ENCODE data around the gene NOSIP. TPM values are rescaled to one million over a fixed set of nuclear protein-coding genes. Genes with fewer than 3 reads are reported as not detected.

NOSIP gene
- total RNA-seq, 2 donors from 2014 or later = 101 to 103 TPM

DNA sequence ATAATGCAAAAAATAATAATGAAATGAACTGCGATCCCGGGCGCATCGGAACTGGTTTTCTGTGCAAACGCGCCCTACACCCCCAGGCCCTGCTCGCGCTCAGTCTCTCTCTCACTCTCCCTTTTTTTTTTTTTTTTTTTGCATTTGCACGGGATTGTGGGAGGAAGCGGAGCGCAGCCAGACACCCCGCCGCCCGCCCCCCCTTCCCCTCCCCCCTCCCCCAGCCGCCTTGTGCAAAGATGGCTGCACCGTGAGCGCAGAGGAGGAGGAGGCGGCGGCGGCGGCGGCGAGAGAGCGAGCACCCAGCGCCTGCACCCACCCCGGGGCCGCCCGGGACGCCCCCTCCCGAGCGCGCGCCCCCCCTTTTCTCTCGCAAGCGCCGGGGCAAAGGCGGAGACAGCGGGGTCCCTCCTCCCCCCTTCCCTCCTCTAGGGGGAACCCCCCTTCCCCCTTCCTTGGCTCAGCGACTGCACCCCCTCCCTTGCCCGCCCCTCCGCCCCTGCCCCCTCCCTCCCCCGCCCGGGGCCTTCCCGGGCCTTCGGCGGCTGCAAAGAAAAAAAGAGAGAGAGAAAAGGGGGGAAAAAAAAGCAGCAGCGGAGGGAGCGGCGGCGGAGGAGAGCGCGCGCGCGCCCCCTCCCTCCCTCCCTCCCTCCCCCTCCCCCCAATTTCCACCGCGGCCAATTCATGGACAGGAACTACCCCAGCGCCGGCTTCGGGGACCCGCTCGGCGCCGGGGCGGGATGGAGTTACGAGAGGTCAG, 10.8 kb upstream of the NOSIP start, which contains the start of gene PRR12:
Gene PRR12, plus strand, starts transcription at position 212 of the 760 bp plus-strand sequence. Its CDS starts 473 bp downstream, at position 685.
- Mint-ChIP-seq H3K27ac (peak within 1 kb of the TSS; percentile 86), H3K27me3 (no peaks in the 10 kb centered on the region), H3K4me1 (peaks cover 31% of the 10 kb centered on the region), H3K36me3 (ENCODE audit: low read depth) (peaks cover 27% of the 10 kb centered on the region), H3K9me3 (no peaks in the 10 kb centered on the region), H3K4me3 (peak within 1 kb of the TSS; percentile 94)
- peak; percentile 10 for ATAC-seq (replicated peaks)

DNA sequence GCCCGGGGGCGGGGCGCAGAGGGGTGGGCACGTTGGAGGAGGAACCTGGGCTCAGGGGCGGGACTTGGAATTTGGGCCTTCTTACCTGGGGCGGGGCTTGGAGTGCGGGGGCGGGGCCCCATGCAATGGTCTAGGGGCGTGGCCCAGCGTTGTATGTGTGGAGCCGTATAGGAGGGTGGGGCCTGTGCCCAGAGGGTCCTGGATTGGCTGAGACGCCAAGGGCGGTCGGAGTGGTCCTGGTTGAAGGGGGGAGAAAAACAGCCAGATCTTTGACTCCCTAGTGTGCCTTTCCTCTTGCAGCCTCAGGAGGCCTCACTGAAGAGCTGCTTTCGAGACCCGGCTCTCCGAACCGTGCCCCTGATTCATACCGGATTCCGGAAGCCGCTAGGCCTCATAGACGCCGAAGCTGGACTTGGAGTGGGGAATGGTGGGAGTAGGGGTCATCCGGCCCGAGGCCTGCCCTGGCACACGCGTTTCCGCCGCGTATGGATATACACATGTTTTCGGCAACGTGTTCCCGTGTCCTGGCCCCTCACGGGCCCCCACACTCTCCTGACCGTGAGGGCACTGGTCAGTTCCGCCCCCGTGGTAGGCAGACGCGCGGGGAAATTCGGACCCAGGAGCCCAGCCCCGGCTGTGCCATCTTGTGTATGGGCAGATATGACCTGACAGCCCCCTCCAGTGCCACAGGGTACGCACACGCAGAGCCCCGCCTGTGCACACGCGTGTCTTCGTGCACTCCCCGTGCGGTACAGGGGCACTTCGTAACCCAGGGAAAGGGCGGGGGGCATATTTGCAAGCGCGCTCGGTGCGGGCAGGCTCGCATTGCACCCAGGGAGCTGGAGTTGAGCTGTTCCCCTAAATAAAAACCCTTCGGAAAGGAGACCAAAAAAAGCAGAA, 10.0 kb upstream of the NOSIP start:
- ATAC-seq (replicated peaks) = peak; percentile 76
- Mint-ChIP-seq H3K4me1 (peaks cover 31% of the 10 kb centered on the region), H3K36me3 (ENCODE audit: low read depth) (peaks cover 27% of the 10 kb centered on the region), H3K27ac (peak overlapping the region; percentile 86), H3K27me3 (no peaks in the 10 kb centered on the region), H3K9me3 (no peaks in the 10 kb centered on the region), H3K4me3 (peak overlapping the region; percentile 94)

DNA sequence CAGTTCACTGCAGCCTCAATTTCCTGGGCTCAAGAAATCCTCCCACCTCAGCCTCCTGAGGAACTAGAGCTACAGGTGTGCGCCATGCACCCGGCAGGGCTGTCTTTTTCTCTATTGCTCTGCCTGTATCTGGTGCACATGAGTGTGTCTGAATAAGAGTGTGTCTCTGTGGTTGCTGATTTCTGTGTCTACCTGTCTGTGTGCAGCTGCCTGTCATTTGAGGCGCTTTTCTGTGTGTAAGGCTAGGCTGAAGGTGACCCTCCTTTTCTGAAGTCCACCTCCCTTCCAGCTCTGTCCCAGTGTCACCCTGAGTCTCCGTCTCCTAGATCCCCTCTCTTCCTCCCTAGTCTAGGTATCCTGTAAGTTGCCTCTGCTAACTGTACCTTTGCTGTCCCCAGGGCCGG, 9.1 kb upstream of the NOSIP start:
- ATAC-seq (replicated peaks) = no peak
- H3K4me3 Mint-ChIP-seq = peak overlapping the region; percentile 94
- no peaks in the 10 kb centered on the region for H3K9me3 Mint-ChIP-seq
- H3K27me3 Mint-ChIP-seq = no peaks in the 10 kb centered on the region
- peaks cover 23% of the 10 kb centered on the region for H3K36me3 Mint-ChIP-seq (ENCODE audit: low read depth)
- H3K27ac Mint-ChIP-seq = peak overlapping the region; percentile 86
- peaks cover 31% of the 10 kb centered on the region for H3K4me1 Mint-ChIP-seq

DNA sequence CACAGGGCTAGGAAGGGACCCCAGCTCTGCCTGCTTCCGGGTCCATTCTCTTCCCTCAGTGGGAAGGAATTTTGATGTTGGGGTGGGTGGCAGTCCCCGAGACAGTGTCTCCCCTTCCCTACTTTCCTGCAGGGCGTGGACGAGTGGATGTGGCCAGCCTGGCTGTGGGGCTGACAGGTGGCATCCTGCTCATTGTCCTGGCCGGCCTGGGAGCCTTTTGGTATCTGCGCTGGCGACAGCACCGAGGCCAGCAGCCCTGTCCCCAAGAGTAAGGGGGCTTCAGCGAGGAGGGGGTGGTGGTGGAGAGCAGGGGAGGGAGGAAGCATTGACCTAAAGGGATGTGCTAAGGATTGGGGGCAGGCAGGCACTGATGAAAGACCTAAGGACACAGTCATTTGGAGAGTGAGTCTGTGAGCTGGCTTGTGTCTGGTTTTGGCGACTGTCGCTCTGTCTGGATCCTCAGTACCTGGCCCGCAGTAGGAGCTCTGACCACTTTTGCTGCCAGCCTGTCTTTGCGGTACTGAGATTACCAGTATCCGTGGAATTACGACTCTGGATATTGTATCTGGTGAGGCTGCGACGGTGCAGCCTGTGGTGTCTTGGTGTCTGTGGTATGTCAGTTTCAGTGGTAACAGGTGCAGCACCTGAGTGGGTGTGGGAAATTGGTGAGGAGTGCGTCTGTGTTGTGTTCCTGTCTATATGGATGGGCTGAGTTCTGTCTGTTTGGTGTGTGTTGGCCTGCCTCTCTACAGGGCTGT, 8.2 kb upstream of the NOSIP start:
- peak; percentile 23 for ATAC-seq (replicated peaks)
- peaks cover 13% of the 10 kb centered on the region for H3K36me3 Mint-ChIP-seq (ENCODE audit: low read depth)
- H3K4me3 Mint-ChIP-seq = peak overlapping the region; percentile 35
- peak overlapping the region; percentile 51 for H3K27ac Mint-ChIP-seq
- H3K27me3 Mint-ChIP-seq = no peaks in the 10 kb centered on the region
- no peaks in the 10 kb centered on the region for H3K9me3 Mint-ChIP-seq
- H3K4me1 Mint-ChIP-seq = peaks cover 23% of the 10 kb centered on the region

DNA sequence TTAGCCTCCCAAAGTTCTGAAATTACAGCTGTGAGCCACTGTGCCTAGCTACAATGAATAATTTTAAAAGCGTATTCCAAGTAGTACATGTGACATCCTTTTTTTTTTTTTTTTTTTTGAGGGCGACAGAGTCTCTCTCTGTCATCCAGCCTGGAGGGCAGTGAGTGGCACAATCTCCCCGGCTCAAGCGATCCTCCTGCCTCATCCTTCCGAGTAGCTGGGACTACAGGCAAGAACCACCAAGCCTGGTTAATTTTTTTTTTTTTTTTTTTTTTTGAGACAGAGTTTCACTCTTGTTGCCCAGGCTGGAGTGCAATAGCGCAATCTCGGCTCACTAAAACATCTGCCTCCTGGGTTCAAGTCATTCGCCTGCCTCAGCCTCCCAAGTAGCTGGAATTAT, 6.9 kb upstream of the NOSIP start:
- Mint-ChIP-seq H3K4me3 (no peak overlapping the region), H3K27me3 (no peaks in the 10 kb centered on the region), H3K27ac (no peak overlapping the region), H3K36me3 (ENCODE audit: low read depth) (peaks cover under 1% of the 10 kb centered on the region), H3K4me1 (peaks cover 14% of the 10 kb centered on the region), H3K9me3 (no peaks in the 10 kb centered on the region)
- ATAC-seq (replicated peaks) = no peak

DNA sequence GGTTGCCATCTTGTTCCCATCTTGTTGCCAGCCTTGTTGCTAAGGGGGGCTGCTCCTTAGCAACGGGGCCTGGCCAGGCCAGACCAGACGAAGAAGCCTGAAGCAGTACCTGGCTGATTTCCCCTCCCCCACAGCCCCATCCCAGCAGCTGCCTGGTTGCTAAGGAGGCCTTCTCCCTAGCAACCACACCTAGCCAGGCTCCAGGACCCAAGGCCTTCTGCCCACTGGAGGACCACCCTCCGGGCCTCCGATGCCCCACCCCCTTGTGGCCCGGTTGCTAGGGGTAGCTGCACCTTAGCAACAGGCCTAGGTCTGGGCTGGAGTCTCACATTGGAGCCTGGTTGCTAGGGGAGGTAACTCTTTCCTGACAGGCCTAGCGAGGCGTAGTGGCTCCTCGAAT, 4.7 kb upstream of the NOSIP start:
- no peak overlapping the region for H3K27ac Mint-ChIP-seq
- ATAC-seq (replicated peaks) = no peak
- peaks cover 7% of the 10 kb centered on the region for H3K36me3 Mint-ChIP-seq (ENCODE audit: low read depth)
- H3K4me3 Mint-ChIP-seq = no peak overlapping the region
- H3K4me1 Mint-ChIP-seq = peaks cover 19% of the 10 kb centered on the region
- H3K9me3 Mint-ChIP-seq = no peaks in the 10 kb centered on the region
- H3K27me3 Mint-ChIP-seq = no peaks in the 10 kb centered on the region

DNA sequence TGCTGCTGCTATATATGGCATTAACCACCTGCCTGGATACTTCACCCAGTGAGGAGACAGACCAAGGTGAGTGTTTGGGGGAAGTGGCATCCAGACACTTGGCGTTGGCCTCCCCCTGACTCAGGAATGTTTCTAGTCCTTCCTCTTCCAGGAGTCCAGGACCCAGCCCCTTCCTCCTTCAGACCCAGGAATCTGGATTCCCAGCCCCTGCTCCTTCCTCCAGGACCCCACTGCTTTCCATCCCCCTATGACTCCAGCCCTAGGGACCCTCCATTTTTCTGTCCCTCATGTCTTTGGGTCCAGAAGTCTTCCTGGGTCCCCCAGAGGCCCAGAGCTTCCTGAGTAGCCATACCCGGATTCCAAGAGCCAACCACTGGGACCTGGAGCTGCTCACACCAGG, 2.9 kb upstream of the NOSIP start:
- no peak overlapping the region for H3K4me3 Mint-ChIP-seq
- H3K4me1 Mint-ChIP-seq = peaks cover 6% of the 10 kb centered on the region
- H3K9me3 Mint-ChIP-seq = no peaks in the 10 kb centered on the region
- H3K27ac Mint-ChIP-seq = no peak overlapping the region
- no peak for ATAC-seq (replicated peaks)
- H3K36me3 Mint-ChIP-seq (ENCODE audit: low read depth) = peaks cover 17% of the 10 kb centered on the region
- no peaks in the 10 kb centered on the region for H3K27me3 Mint-ChIP-seq

DNA sequence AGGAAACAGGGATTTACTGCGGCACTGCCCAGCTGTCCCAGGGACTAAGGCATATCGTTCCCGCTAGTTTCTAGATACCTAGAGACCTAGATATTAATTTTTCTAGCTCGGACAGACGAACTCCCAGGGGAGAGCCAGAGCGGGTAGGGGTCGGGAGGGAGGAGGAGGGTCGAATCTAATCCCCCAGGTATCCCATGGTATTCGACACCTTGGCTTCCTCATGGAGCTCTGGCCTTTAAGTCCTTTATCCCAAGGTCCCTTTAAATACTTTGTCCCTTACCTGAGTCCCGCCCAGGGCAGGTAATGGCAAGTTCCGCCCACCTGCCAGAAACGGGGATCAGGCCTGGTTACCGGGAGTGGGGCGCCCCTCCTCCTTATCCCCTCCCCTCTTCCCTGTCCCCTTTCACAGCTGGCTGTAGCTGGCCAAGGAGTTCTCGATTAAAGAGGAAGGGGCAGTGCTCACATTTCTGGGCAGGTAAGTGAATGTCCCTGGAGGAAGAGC, 702 bp upstream of the NOSIP start, which contains the start of gene PRRG2:
Gene PRRG2, plus strand, starts transcription at position 310 of the 502 bp plus-strand sequence. CDS start 1,904 bp downstream, outside the sequence.
- H3K4me3 Mint-ChIP-seq = peak within 1 kb of the TSS; percentile 93
- no peaks in the 10 kb centered on the region for H3K9me3 Mint-ChIP-seq
- ATAC-seq (replicated peaks) = no peak
- H3K27me3 Mint-ChIP-seq = no peaks in the 10 kb centered on the region
- peak within 1 kb of the TSS; percentile 94 for H3K27ac Mint-ChIP-seq
- H3K36me3 Mint-ChIP-seq (ENCODE audit: low read depth) = peaks cover 39% of the 10 kb centered on the region
- H3K4me1 Mint-ChIP-seq = peaks cover 6% of the 10 kb centered on the region

DNA sequence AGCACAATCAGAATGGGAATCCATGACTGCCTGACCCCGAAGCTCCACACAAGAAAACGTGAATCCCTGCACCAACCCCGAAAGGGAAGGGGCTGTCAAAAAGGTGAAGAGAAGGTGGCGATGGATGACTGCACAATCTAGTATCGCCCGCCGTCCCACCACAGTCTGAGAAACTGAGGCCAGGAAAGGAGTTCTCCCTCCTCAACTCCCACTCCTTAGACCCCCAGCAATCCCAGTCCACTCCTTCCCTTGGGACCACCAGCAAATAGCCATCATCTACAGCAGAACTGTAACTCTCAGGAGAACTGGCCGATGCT, 451 bp downstream of the NOSIP start:
- peak; percentile 32 for ATAC-seq (replicated peaks)
- peaks cover 6% of the 10 kb centered on the region for H3K4me1 Mint-ChIP-seq
- H3K36me3 Mint-ChIP-seq (ENCODE audit: low read depth) = peaks cover 50% of the 10 kb centered on the region
- H3K9me3 Mint-ChIP-seq = no peaks in the 10 kb centered on the region
- H3K27me3 Mint-ChIP-seq = no peaks in the 10 kb centered on the region
- peak overlapping the region; percentile 94 for H3K27ac Mint-ChIP-seq
- H3K4me3 Mint-ChIP-seq = peak overlapping the region; percentile 93

DNA sequence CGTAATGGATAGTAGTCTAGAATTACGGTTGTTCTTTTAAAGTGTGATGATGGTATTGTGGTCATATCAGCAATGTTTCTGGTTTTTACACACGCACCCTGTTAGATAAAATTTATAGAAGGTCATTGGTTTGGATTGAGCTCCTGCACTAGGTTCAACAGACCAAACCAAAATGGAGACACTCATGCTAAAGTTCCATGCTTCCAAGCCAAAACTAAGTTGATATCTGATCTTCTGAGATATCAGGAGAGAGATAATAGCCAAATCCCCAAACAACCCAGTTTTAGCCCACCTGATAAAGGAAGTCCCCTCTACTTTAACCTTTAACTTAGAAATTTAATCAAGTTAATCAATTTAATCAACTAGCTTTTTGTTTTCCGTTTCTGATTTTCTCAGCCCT, 1.2 kb downstream of the NOSIP start:
- peaks cover 6% of the 10 kb centered on the region for H3K4me1 Mint-ChIP-seq
- no peak for ATAC-seq (replicated peaks)
- H3K27ac Mint-ChIP-seq = peak overlapping the region; percentile 94
- H3K27me3 Mint-ChIP-seq = no peaks in the 10 kb centered on the region
- H3K4me3 Mint-ChIP-seq = peak overlapping the region; percentile 93
- peaks cover 57% of the 10 kb centered on the region for H3K36me3 Mint-ChIP-seq (ENCODE audit: low read depth)
- no peaks in the 10 kb centered on the region for H3K9me3 Mint-ChIP-seq

DNA sequence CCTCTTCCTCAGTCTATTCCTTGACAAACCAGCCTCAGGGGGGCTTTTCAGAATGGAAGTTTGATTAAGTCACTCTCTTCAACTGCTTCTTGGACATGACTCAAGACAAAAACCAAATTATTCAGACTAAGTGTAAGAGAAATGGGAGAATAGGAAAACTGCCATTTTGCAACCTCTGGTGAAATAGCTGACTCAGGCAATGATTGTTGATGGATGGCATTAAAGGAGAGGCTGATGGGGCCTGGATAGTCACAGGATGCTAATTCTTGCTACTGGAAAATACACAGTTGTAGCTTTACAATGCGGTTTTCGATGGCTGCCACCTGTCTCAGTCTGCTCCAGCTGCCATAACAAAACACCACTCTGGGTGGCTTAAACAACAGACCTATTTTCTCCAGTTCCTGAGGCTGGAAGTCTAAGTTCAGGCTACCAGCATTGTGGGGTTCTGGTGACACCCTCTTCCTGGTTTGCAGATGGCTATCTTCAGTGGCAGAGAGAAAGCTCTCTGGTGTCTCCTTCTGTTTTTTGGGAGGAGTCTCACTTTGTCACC, 6.1 kb downstream of the NOSIP start:
- H3K4me1 Mint-ChIP-seq = peaks cover 7% of the 10 kb centered on the region
- ATAC-seq (replicated peaks) = no peak
- H3K36me3 Mint-ChIP-seq (ENCODE audit: low read depth) = peaks cover 64% of the 10 kb centered on the region
- no peak overlapping the region for H3K4me3 Mint-ChIP-seq
- H3K27ac Mint-ChIP-seq = no peak overlapping the region
- no peaks in the 10 kb centered on the region for H3K9me3 Mint-ChIP-seq
- no peaks in the 10 kb centered on the region for H3K27me3 Mint-ChIP-seq

DNA sequence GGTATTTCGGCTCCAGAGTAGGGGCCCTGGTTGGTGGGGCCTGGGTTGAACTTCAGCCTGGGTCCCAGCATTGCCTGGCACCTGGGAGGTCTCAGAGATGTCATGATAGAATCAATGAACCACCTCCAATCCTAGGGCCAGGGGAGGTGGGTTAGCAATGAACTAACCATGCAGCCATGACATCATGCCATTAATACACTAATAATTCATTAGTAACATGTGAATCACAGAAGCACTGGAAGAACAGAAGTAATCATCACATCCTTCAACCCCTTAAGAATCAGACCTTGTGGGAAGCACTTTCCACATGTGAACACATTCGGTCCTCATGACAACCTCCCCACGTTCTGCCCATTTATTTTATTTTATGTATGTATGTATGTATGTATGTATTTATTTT, 6.9 kb downstream of the NOSIP start:
- peaks cover 8% of the 10 kb centered on the region for H3K4me1 Mint-ChIP-seq
- no peaks in the 10 kb centered on the region for H3K27me3 Mint-ChIP-seq
- no peak for ATAC-seq (replicated peaks)
- peaks cover 63% of the 10 kb centered on the region for H3K36me3 Mint-ChIP-seq (ENCODE audit: low read depth)
- no peak overlapping the region for H3K27ac Mint-ChIP-seq
- no peaks in the 10 kb centered on the region for H3K9me3 Mint-ChIP-seq
- H3K4me3 Mint-ChIP-seq = no peak overlapping the region

DNA sequence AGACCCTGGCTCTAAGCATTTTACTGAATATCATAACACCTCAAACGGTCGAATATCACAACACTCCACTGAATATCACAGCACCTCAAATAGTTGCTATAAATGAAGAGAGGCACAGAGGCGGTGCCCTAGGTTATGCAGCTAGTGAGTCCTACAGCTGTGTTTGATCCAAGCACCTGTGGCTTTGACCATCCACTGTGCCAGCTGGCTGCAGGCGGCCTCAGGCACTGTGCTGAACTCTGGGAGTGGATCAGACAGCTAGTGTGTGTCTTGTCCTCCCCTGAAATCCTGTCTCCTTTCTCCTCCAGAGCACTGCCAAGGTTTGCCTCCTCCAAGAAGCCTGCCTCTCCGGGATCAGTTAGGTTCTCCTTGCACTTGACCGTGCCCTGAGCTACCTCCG, 7.3 kb downstream of the NOSIP start:
- Mint-ChIP-seq H3K4me3 (no peak overlapping the region), H3K27me3 (no peaks in the 10 kb centered on the region), H3K36me3 (ENCODE audit: low read depth) (peaks cover 63% of the 10 kb centered on the region), H3K9me3 (no peaks in the 10 kb centered on the region), H3K4me1 (peaks cover 12% of the 10 kb centered on the region), H3K27ac (no peak overlapping the region)
- ATAC-seq (replicated peaks) = no peak

Measured in activated T-helper 17 cell treated with anti-CD3 and anti-CD28 coated beads, Interleukin-2, amount 50 U/mL, for 72 hours (primary cell).